GM23338 (cell line): ENCODE data around the gene OCEL1. TPM values are rescaled to one million over a fixed set of nuclear protein-coding genes. Genes with fewer than 3 reads are reported as not detected.

ENCODE experiments used
- ATAC-seq: fragments of 200-7000 bp; cut with Tn5 transposase; 3 replicates; pipeline ENCODE4 v1.9.1; 2020
- DNase-seq: peaks from one replicate; pipeline ENCODE4 v3.0.0-alpha.2; 2015; ENCODE audit warnings: low spot score
- H2AFZ ChIP-seq: fragments of 200-600 bp; sonication (generic); 2 replicates; pipeline ENCODE4 v1.8.0; 2016; ENCODE audit warnings: antibody characterized with exemption, mild to moderate bottlenecking, moderate library complexity
- H3F3A ChIP-seq: fragments of 200-600 bp; sonication (generic); replicated peaks from 2 replicates; pipeline ENCODE4 v1.8.0; 2017; ENCODE audit warnings: antibody characterized with exemption, mixed run types, low read depth
- H3K27ac ChIP-seq: fragments of 200-600 bp; sonication (generic); 2 replicates; pipeline ENCODE4 v1.6.1; 2016; ENCODE audit warnings: low read depth
- H3K27me3 ChIP-seq: fragments of 200-600 bp; sonication (generic); 2 replicates; pipeline ENCODE4 v1.8.0; 2016; ENCODE audit warnings: mild to moderate bottlenecking, mixed run types, moderate library complexity; ENCODE audit not compliant: insufficient read depth
- H3K36me3 ChIP-seq: fragments of 200-600 bp; sonication (generic); 2 replicates; pipeline ENCODE4 v1.8.0; 2016; ENCODE audit warnings: mild to moderate bottlenecking; ENCODE audit not compliant: insufficient read depth
- H3K4me1 ChIP-seq: fragments of 200-600 bp; sonication (generic); 2 replicates; pipeline ENCODE4 v1.8.0; 2016; ENCODE audit warnings: mild to moderate bottlenecking, moderate library complexity; ENCODE audit not compliant: insufficient read depth
- H3K4me2 ChIP-seq: fragments of 200-600 bp; sonication (generic); 2 replicates; pipeline ENCODE4 v1.7.1; 2017; ENCODE audit warnings: mixed run types
- H3K4me3 ChIP-seq: fragments of 200-600 bp; sonication (generic); 2 replicates; pipeline ENCODE4 v1.6.1; 2016; ENCODE audit warnings: mixed run types
- H3K79me2 ChIP-seq: fragments of 200-600 bp; sonication (generic); replicated peaks from 2 replicates; pipeline ENCODE4 v1.8.0; 2017; ENCODE audit warnings: mild to moderate bottlenecking; ENCODE audit not compliant: insufficient read depth
- H3K9me2 ChIP-seq: fragments of 200-600 bp; sonication (generic); 2 replicates; pipeline ENCODE4 v1.8.0; 2017; ENCODE audit not compliant: insufficient read depth
- H4K20me1 ChIP-seq: fragments of 200-600 bp; sonication (generic); replicated peaks from 2 replicates; pipeline ENCODE4 v1.8.0; 2017; ENCODE audit warnings: mild to moderate bottlenecking; ENCODE audit not compliant: insufficient read depth
- H3K27ac Mint-ChIP-seq: 2 replicates; pipeline ENCODE4 v1.8.0; 2020; ENCODE audit warnings: inconsistent platforms, mild to moderate bottlenecking, moderate library complexity, mixed read lengths
- H3K27me3 Mint-ChIP-seq: 3 replicates; pipeline ENCODE4 v1.8.0; 2022; ENCODE audit warnings: low read depth, mild to moderate bottlenecking, moderate library complexity, mixed read lengths, inconsistent platforms; ENCODE audit not compliant: insufficient read depth, poor library complexity
- H3K36me3 Mint-ChIP-seq: 3 replicates; pipeline ENCODE4 v1.8.0; 2021; ENCODE audit warnings: low read depth, mild to moderate bottlenecking, inconsistent platforms, moderate library complexity, mixed read lengths
- H3K4me1 Mint-ChIP-seq: 3 replicates; pipeline ENCODE4 v1.8.0; 2020; ENCODE audit warnings: mild to moderate bottlenecking, inconsistent platforms, mixed read lengths
- H3K4me3 Mint-ChIP-seq: 3 replicates; pipeline ENCODE4 v1.8.0; 2021; ENCODE audit warnings: moderate library complexity, mild to moderate bottlenecking, inconsistent platforms, mixed read lengths
- H3K9me3 Mint-ChIP-seq: 3 replicates; pipeline ENCODE4 v1.8.0; 2020; ENCODE audit warnings: moderate library complexity, mild to moderate bottlenecking, inconsistent platforms, mixed read lengths
- CTCF ChIP-seq, 2 experiments: fragments of 200-600 bp in 1 of 2; sonication (generic) in 1 of 2; conservative IDR thresholded peaks; 2 replicates each; pipeline versions ENCODE4 v1.5.1 to v1.6.1; 2016 to 2017; ENCODE audit warnings: antibody characterized with exemption in 2 of 2, low read depth in 2 of 2, mild to moderate bottlenecking in 2 of 2, moderate library complexity in 1 of 2
- POLR2AphosphoS5 ChIP-seq: IDR thresholded peaks from 2 replicates; pipeline ENCODE4 v1.6.1; 2016; ENCODE audit warnings: antibody characterized with exemption, low read depth
- REST ChIP-seq: IDR thresholded peaks from one replicate; pipeline ENCODE4 v1.6.1; 2018; ENCODE audit warnings: antibody characterized with exemption; ENCODE audit not compliant: unreplicated experiment
- ZNF331 ChIP-seq: fragments of 250-450 bp; sonication (Bioruptor Pico); IDR thresholded peaks from 2 replicates; pipeline ENCODE4 v1.5.0; 2020; ENCODE audit warnings: low read depth, mild to moderate bottlenecking, moderate library complexity
- polyA plus RNA-seq: library from polyadenylated mRNA; unstranded; fragments of >200 nt; fragmentation: Nextera tagmentation; extraction: Ambion mirVana; gene quantifications from 2 replicates; pipeline ENCODE4 v1.2.1, GENCODE V29; 2016
- total RNA-seq: library from RNA; depleted of rRNA; stranded (reverse); fragments of >200 nt; shearing (Covaris generic); gene quantifications from 2 replicates; pipeline ENCODE4 v1.2.3, GENCODE V29; 2014

The OCEL1 gene
- total and polyA plus RNA-seq, 2 experiments from 2014 or later = 12.7 to 47.4 TPM

GRCh38 chr19:17235971-17236777, 10.1 kb downstream of the OCEL1 start:
- Mint-ChIP-seq H3K27ac (no peak overlapping the region), H3K4me3 (peak overlapping the region; percentile 85), H3K9me3 (no peaks in the 10 kb centered on the region), H3K4me1 (peaks cover 23% of the 10 kb centered on the region), H3K27me3 (peaks cover 20% of the 10 kb centered on the region), H3K36me3 (peaks cover 53% of the 10 kb centered on the region)
- Histone ChIP-seq H3K27ac (peak overlapping the region; percentile 89), H3K27me3 (no peaks in the 10 kb centered on the region), H3K4me1 (peaks cover 12% of the 10 kb centered on the region), H4K20me1 (peaks cover 29% of the 10 kb centered on the region), H3K36me3 (peaks cover 6% of the 10 kb centered on the region; the same call in 1 of the 2 replicates), H2AFZ (no peak overlapping the region), H3K4me2 (peak overlapping the region; percentile 94), H3K79me2 (peaks cover 63% of the 10 kb centered on the region), H3F3A (peaks cover 38% of the 10 kb centered on the region), H3K9me2 (no peaks in the 10 kb centered on the region), H3K4me3 (peak overlapping the region; percentile 93)
- TF ChIP-seq POLR2AphosphoS5 (peak; percentile 48; the same call in 1 of the 2 replicates), CTCF (conservative IDR thresholded peaks at IDR 0.05; ENCODE audit: low read depth in 2 of 2) (no peak)
- DNase-seq (peak; percentile 78), ATAC-seq (peak; percentile 17)

- peaks cover 65% of the 10 kb centered on the region for H3K79me2 ChIP-seq
- no peaks in the 10 kb centered on the region for H3K9me3 Mint-ChIP-seq
- peaks cover 45% of the 10 kb centered on the region for H3K36me3 Mint-ChIP-seq
- H3K4me1 ChIP-seq = peaks cover 12% of the 10 kb centered on the region
- peak overlapping the region; percentile 39; the same call in 1 of the 2 replicates for H3K4me3 ChIP-seq
- H3K9me2 ChIP-seq = no peaks in the 10 kb centered on the region
- H3K4me2 ChIP-seq = peak overlapping the region; percentile 73; the same call in 1 of the 2 replicates
- peaks cover 3% of the 10 kb centered on the region; the same call in 1 of the 2 replicates for H3K36me3 ChIP-seq
- no peak overlapping the region for H2AFZ ChIP-seq
- no peak for TF ChIP-seq ZNF331 (CRISPR knock-in tag)
- no peak for TF ChIP-seq REST
- peak overlapping the region; percentile 85; the same call in 2 of the 3 replicates for H3K4me3 Mint-ChIP-seq
- peak overlapping the region; percentile 89 for H3K27ac ChIP-seq
- H3K27me3 Mint-ChIP-seq = peaks cover 19% of the 10 kb centered on the region
- peaks cover 36% of the 10 kb centered on the region for H3F3A ChIP-seq
- H3K27ac Mint-ChIP-seq = 0 out of 2 replicates have a peak overlapping the region, but pooled peaks have one; percentile 48
- DNase-seq (peak; percentile 30), ATAC-seq (no peak)
- H3K4me1 Mint-ChIP-seq = peaks cover 30% of the 10 kb centered on the region
- no peaks in the 10 kb centered on the region for H3K27me3 ChIP-seq
- peaks cover 23% of the 10 kb centered on the region for H4K20me1 ChIP-seq
These were observed 11.0 kb downstream of the OCEL1 start for GRCh38 chr19:17236811-17237543.
